Measurements from ENCODE around the gene SIRPD.

Gene SIRPD

DNA sequence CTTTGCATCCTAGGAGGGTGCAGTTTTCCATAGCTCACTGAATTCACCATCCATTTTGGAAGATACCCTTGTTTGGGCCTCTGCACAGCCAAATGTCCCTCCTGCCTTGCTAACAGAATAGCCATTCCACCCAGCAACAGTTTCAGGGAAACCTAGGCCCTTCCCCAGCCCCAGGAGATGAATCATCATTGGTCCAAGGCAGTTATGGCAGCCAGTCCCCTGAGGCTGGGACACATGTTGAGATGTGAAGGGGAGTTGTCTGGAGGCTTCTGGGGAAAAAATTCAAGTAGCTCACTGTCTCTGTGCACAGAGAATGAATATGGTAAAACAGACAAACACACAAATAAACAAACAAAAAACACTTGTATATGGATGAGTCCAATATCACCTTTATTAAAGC is 48.9 kb downstream of the SIRPD start:
- FAIRE-seq (no peak), DNase-seq (ENCODE audit: insufficient read length, low spot score) (no peak)
- TF ChIP-seq, protein P1, sequence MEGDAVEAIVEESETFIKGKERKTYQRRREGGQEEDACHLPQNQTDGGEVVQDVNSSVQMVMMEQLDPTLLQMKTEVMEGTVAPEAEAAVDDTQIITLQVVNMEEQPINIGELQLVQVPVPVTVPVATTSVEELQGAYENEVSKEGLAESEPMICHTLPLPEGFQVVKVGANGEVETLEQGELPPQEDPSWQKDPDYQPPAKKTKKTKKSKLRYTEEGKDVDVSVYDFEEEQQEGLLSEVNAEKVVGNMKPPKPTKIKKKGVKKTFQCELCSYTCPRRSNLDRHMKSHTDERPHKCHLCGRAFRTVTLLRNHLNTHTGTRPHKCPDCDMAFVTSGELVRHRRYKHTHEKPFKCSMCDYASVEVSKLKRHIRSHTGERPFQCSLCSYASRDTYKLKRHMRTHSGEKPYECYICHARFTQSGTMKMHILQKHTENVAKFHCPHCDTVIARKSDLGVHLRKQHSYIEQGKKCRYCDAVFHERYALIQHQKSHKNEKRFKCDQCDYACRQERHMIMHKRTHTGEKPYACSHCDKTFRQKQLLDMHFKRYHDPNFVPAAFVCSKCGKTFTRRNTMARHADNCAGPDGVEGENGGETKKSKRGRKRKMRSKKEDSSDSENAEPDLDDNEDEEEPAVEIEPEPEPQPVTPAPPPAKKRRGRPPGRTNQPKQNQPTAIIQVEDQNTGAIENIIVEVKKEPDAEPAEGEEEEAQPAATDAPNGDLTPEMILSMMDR (IDR thresholded peaks at IDR 0.05; ENCODE audit: insufficient read depth, missing control alignments) = no peak

GRCh38 chr20:1507276-1507675 is 50.2 kb downstream of the SIRPD start:
- TF ChIP-seq, protein P1 (IDR thresholded peaks at IDR 0.05; ENCODE audit: insufficient read depth, missing control alignments) = no peak
- DNase-seq (ENCODE audit: insufficient read length, low spot score) = no peak
- FAIRE-seq = no peak

DNA sequence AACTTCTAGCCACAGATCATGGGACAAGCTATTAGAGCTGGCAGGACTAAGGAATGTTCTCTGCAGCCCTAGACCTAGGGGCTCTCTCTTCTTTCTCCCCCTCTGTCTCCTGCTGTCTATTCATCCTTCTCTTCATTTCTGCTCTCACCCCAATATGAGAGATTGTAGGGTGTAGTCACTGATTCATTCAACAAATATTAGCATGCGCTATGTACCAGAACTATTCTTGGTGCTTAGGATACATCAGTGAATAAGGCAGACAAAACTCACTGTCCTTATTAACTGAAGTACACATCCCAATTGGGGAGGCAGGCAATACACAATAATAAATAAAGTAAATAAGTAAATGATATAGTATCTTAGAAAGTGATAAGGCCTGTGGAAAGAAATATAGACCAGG is 51.6 kb downstream of the SIRPD start:
- TF ChIP-seq, protein P1 (IDR thresholded peaks at IDR 0.05; ENCODE audit: insufficient read depth, missing control alignments) = no peak
- FAIRE-seq (no peak), DNase-seq (ENCODE audit: insufficient read length, low spot score) (no peak)

GRCh38 chr20:1505361-1505760 is 52.1 kb downstream of the SIRPD start:
- TF ChIP-seq, protein P1 (IDR thresholded peaks at IDR 0.05; ENCODE audit: insufficient read depth, missing control alignments) = no peak
- FAIRE-seq = no peak

GRCh38 chr20:1503564-1504227 is 53.8 kb downstream of the SIRPD start:
- DNase-seq (ENCODE audit: insufficient read length, low spot score) = no peak
- FAIRE-seq = no peak
- TF ChIP-seq, protein P1 (IDR thresholded peaks at IDR 0.05; ENCODE audit: insufficient read depth, missing control alignments) = peak; percentile 78

More at GRCh38 chr20:1505361-1505760, 52.1 kb downstream of the SIRPD start:
- no peak for DNase-seq (ENCODE audit: insufficient read length, low spot score)

DNA sequence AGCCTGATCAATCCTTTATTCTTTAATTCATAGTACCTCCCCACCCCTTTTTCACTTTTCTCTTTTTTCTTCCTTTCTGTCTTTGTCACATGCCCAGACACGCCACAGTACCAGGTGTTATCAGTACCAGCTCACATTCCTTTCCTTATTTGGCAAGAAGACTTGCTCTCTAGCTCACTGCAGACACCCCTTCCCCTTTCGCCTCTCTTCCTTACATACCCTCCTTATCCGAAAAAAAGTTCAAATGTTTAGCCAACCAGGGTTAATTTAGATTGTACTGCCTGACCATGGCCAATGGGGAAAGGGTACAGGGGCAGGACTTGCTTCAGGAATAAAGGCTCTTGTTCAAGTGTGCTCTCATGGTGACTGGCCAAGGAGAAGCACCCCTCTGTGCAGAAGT is 57.0 kb downstream of the SIRPD start:
- FAIRE-seq (no peak), DNase-seq (ENCODE audit: insufficient read length, low spot score) (no peak)
- TF ChIP-seq, protein P1 (IDR thresholded peaks at IDR 0.05; ENCODE audit: insufficient read depth, missing control alignments) = no peak

Measured in D721Med (cell line).